Measurements from ENCODE around the gene GPX7.

The GPX7 gene

GRCh38 chr1:52604063-52604770 lies 2.0 kb downstream of the GPX7 start:
- no peak for TF ChIP-seq CTCF (IDR thresholded peaks at IDR 0.05; ENCODE audit: poor library complexity, severe bottlenecking)
- no peaks in the 10 kb centered on the region for H3K4me1 ChIP-seq (ENCODE audit: insufficient read depth, poor library complexity, severe bottlenecking)
- H3K36me3 ChIP-seq (ENCODE audit: low read depth): no peaks in the 10 kb centered on the region
- ATAC-seq (ENCODE audit: low read depth): peak; percentile 42
- H3K27ac ChIP-seq (ENCODE audit: poor library complexity, severe bottlenecking): no peak overlapping the region
- H3K27me3 ChIP-seq (ENCODE audit: insufficient read depth, poor library complexity, severe bottlenecking): no peaks in the 10 kb centered on the region
- H3K4me3 ChIP-seq (ENCODE audit: severe bottlenecking): no peak overlapping the region
- DNase-seq (ENCODE audit: low spot score): no peak
- no peaks in the 10 kb centered on the region for H3K9me3 ChIP-seq (ENCODE audit: severe bottlenecking)

DNA sequence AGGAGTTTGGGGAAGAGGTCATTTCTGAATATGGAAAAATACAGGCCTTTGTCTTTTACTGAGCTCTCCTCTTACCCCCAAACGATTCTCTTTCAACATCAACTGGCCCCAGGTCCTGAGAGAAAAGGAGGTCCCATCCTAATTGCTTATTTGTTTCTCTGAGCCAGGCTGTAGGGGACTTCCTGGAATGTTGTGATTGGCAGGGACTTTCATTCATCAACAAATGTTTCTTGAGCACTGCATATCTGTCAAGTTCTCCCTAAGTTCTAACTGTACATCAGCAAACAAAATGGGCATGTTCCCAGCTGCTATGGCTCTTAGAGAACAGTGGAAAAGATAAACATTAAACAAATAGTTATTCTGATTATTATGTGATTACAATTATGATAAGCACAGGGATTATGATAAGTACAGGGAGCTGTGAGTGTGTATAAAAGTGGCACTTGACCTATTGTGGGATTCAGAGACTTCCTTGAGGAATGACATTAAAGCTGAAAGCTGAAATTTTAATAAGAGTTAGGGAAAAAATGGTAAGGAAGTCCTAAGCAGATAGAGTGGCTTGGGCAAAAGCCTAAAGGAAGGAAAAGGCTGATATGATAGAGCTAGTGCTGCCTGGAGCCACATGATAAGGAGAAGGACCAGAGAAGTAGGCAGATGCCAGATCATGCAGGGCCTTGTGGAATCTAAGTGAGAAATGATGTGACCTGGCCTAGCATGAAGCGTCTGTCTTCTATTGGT lies 11.6 kb downstream of the GPX7 start:
- TF ChIP-seq CTCF (IDR thresholded peaks at IDR 0.05; ENCODE audit: poor library complexity, severe bottlenecking): no peak
- DNase-seq (ENCODE audit: low spot score): no peak
- Histone ChIP-seq H3K27me3 (ENCODE audit: insufficient read depth, poor library complexity, severe bottlenecking) (no peaks in the 10 kb centered on the region), H3K27ac (ENCODE audit: poor library complexity, severe bottlenecking) (no peak overlapping the region), H3K36me3 (ENCODE audit: low read depth) (no peaks in the 10 kb centered on the region), H3K4me3 (ENCODE audit: severe bottlenecking) (no peak overlapping the region), H3K4me1 (ENCODE audit: insufficient read depth, poor library complexity, severe bottlenecking) (no peaks in the 10 kb centered on the region), H3K9me3 (ENCODE audit: severe bottlenecking) (no peaks in the 10 kb centered on the region)
- ATAC-seq (ENCODE audit: low read depth): no peak

DNA sequence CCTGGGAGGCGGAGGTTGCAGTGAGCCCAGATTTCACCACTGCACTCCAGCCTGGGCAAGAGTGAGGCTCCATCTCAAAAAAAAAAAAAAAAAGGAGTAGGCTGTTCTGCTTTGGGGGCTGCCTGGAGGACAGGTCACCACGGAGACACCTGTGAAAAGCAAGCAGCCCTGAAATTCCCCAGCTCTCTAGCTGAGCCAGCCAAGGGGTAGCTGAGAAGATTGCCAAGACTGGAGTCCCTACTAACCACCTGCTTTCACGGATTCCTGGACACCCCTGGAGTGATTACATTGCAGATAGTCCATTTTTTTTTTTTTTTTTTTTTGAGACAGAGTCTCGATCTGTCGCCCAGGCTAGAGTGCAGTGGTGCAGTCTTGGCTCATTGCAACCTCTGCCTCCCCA lies 12.5 kb downstream of the GPX7 start:
- Histone ChIP-seq H3K9me3 (ENCODE audit: severe bottlenecking) (no peaks in the 10 kb centered on the region), H3K4me3 (ENCODE audit: severe bottlenecking) (no peak overlapping the region), H3K36me3 (ENCODE audit: low read depth) (no peaks in the 10 kb centered on the region), H3K4me1 (ENCODE audit: insufficient read depth, poor library complexity, severe bottlenecking) (no peaks in the 10 kb centered on the region), H3K27ac (ENCODE audit: poor library complexity, severe bottlenecking) (no peak overlapping the region), H3K27me3 (ENCODE audit: insufficient read depth, poor library complexity, severe bottlenecking) (no peaks in the 10 kb centered on the region)
- no peak for TF ChIP-seq CTCF (IDR thresholded peaks at IDR 0.05; ENCODE audit: poor library complexity, severe bottlenecking)
- DNase-seq (ENCODE audit: low spot score): no peak
- ATAC-seq (ENCODE audit: low read depth): no peak

DNA sequence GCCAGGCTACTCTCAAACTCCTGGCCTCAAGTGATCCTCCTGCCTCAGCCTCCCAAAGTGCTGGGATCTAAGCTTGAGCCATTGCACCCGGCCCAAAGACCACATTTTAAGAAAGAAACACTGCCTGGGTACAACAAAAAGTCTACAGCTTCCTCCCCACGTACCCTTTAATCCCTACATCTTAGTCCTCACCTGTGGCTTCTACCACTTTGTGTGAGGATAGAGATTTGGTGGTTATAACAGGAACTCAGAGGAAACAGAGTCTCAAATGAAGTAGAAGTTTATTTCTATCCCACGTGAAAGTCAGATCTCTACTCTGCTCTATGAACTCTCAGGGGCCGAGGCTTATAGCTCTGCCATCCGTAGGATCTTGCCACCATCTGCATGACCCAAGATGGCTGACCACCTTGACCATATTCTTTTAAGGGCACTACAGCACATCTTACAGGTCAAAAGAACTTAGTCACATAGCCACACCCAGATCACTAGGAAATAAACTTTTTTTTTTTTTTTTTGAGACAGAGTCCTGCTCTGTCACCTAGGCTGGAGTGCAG lies 13.4 kb downstream of the GPX7 start:
- TF ChIP-seq CTCF (IDR thresholded peaks at IDR 0.05; ENCODE audit: poor library complexity, severe bottlenecking): no peak
- Histone ChIP-seq H3K36me3 (ENCODE audit: low read depth) (no peaks in the 10 kb centered on the region), H3K9me3 (ENCODE audit: severe bottlenecking) (no peaks in the 10 kb centered on the region), H3K4me3 (ENCODE audit: severe bottlenecking) (no peak overlapping the region), H3K4me1 (ENCODE audit: insufficient read depth, poor library complexity, severe bottlenecking) (no peaks in the 10 kb centered on the region), H3K27me3 (ENCODE audit: insufficient read depth, poor library complexity, severe bottlenecking) (no peaks in the 10 kb centered on the region), H3K27ac (ENCODE audit: poor library complexity, severe bottlenecking) (no peak overlapping the region)
- DNase-seq (ENCODE audit: low spot score) (no peak), ATAC-seq (ENCODE audit: low read depth) (no peak)

All from RWPE2 (cell line).